ENCODE measurements around the gene IKZF2.
"Not testable (repeated sequence)": the region's sequence is repeated elsewhere in the genome, so short reads cannot be mapped to it uniquely, and the experiment has no call there.

IKZF2 gene

DNA sequence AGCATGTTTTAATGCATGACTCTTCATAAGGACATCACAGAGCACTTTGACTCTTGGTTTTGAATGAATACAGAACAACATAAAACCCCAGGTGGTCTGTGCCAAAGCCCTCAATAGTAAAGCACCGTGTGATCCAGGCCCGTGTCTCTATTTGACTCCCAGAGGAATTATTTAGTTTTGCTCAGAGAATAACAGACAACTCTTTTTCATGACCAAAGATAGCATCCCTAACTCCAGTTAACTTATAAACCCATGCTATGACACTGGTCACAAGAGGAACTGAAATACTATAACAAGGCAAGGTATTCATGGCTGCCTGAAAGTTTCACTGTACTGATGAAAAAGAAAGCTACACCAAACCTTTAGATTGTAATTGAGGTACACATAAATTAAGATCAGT is 128.4 kb downstream of the IKZF2 start:
- DNase-seq: no peak

DNA sequence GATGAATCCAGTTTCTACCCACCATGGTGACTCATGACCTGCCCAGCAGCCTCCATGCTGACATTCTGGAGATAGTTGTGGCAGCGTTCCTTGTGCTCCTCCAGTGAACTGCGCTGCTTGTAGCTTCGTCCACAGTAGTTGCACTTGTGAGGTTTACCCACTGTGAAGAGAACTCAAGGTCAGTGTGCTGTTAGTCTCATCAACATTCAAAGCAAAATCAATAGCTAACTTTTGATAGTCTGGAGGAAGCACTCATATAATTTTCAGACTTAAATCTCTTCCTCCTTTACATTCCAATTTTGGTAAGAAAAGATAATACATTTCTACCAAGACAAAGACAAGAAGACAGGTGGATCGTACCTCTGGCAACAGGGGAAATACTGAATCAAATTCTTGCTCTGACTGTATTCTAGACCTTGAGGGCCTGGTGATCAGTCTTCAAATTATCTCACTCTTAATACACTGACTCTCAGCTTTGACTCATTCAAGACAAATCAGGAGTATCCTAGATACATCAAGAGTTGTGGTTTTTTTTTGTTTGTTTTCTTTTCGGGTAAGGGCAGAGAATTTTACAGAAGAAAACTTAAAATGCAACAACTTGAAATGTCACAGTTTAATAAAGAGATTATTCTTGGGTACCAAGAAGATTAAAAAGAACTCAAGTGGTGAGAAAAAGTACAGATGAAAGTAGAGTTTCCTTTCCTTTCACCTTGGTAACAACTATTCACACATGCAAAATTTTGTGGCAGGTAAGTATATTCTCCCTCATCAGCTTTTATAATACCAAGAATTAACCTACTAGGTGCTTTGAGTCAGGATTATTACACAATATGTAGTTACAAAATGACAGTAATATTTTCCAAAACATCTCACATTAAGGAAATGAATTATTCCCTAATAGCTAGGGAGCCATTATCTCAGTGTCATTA is 129.2 kb downstream of the IKZF2 start:
- no peak for DNase-seq

DNA sequence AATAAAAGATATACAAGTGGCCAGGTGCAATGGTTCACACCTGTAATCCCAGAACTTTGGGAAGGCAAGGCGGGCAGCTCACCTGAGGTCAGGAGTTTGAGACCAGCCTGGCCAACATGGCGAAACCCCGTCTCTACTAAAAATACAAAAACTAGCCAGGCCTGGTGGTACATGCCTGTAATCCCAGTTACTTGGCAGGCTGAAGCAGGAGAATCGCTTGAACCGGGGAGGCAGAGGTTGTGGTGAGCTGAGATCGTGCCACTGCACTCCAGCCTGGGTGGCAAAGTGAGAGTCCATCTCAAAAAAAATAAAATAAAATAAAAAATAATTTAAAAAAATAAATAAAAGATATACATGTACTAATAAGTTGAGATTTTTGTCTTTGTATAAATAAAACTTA is 130.5 kb downstream of the IKZF2 start:
- not testable (repeated sequence) for DNase-seq

DNA sequence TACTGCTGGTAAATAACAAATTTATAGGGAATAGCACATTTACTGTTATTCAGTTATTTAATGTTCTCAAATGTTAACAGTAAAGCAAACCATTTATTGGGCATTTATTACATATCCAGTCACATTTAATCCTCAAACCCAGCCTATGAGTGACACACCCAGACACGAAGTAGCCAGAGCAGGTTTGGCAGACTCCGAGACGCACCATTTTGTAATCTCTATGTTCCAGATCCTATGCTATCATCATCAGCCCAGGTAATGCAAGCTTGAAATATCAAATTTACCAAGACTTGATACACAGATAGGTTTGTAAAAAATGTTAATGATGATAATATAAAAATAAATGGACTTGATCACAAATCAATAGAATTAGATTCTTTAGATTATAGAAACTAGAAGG is 131.1 kb downstream of the IKZF2 start:
- DNase-seq: no peak

DNA sequence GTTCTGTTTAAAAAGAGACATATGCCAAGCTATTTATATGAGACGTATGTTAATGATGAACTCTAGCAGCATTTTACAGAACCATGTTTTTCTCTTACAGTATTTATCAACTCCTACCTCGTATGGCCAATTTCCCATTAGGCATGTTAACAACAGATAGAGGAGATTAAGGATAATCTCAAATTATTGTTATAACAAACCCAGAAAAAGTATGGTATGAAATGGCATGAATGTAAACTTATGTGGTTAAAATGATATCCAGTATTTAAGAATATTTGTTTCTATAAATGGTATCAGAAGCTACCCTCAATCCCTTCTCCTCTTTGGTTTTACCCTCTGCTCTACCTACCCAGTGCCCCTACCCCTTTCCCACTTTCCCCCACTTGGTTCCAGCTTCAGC is 132.0 kb downstream of the IKZF2 start:
- no peak for DNase-seq

DNA sequence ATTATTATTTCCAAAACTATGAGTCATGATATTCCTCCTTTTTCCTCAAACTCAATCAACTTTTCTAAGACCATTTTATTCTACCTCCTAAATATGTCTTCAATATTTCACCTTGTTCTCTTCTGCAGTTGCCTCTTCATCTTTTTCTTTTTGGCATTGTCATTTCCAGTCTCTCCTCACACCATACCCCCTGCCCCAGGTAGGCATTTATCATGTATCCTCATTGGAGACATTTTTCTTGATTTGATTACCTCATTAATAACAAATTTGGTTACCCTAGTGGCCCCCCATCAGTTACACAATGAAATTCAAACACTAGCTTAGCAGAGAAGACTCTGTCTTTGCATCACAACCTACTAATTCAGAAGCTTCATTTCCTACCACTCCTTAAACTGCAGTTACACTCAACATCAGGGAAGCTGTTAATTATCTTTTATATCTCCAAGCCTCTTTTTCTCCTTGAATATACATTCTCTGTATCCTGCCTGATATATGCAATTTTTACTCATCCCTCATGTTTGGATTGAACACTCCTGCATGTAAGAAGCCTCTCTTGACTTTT is 133.0 kb downstream of the IKZF2 start:
- no peak for DNase-seq

DNA sequence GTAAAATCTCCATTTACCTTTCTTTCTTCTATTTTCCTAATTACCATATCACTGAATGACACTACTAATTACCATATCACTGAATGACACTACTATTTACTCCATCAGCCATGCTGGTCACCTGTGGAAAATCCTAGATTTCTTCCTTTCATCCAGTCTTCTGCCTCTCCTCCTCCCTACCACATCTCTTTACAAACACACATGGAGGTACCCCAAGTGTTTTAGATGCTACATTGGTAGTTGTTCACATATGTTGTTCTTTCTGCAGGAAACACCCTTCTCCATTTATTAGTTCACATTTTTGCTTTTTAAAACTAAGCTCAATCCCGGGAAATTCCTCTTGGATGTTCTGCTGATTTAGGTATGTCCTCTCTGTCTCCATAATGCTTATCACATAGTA is 134.0 kb downstream of the IKZF2 start:
- no peak for DNase-seq

DNA sequence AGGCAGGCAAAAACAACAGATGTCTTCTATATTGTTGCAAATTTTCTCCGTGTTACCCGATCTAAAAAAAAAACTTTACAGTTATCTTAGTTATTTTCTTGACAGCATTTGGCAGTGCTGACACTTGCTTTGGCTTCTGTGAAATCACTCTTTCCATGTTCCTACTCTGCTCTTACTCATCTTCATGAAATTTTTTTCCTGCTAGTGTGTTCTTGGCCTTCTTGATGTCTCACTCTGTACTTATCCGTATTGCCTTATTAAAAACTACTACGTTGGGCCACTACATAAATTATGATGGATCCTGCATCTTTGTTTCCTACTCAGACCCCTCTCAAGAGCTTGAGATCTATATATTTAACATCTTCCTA is 134.4 kb downstream of the IKZF2 start:
- no peak for DNase-seq

DNA sequence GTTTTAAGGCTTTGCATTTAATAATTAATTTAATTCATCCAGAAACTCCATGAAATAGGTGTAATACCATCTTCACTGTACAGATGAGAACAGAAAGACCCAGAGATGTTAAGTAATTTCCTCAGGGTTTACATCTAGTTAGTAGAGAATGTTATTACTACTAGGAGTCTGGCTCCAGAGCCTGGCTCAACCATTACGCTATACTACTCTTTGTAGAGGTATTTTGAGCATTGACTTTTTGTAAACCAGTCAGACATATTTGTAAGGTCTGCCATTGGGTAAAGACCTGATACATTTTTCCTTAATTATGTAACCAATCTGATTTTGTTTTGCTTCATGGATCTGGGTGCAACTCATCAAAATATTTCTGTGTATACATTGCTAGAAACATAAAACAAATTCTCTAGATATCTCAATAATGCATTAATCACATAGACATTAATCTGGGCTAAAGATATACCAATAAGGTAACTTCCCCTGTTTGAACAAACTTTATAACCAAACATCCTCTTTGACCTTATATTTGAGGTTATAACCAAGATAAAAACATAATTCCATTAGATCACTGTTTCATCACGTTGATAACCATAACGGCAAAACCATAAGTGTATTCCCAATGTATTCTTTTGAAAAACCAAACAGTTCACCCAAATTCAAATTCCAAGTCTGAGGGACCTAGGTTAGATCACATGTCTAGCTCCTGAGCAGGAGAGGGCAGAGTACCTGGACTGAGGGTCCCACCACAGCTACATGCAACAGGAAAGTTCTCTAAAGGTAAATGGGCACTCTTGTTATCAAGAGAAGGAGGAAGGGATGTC is 135.0 kb downstream of the IKZF2 start:
- DNase-seq: no peak

DNA sequence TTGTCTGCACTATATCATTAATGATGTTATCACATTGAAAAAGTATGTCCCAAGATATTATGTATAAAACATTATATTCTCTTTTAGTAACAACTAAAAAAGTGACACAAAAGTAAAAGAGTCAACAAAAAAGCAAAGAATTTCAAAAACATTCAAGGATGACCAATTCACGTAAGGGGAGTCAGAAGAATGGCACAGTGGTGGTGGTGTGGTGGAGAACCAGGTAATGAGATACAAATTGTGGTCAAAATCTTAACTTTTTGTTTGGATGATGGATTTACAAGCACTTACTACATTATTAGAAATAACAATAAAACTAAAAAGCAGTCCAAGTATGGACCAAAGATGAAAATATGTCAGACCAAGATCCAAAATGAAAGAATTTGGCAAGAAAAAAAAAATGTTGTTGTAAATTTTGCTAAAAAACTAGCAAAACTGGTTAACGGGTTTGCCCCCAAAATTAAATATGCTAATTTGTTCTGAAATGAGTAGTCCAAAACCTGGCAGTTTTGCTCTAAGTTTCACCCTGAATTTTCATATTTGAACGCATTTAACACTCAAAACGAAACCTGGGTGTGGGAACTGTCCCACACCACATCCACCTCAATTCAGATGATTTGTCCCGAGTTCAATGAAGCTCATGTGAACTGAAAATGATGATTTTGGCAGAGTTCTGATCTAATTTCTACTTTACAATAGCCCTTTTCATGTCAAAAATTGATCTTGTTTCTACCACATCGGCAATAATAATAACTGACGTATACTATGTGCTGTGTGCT is 135.8 kb downstream of the IKZF2 start:
- no peak for DNase-seq

DNA sequence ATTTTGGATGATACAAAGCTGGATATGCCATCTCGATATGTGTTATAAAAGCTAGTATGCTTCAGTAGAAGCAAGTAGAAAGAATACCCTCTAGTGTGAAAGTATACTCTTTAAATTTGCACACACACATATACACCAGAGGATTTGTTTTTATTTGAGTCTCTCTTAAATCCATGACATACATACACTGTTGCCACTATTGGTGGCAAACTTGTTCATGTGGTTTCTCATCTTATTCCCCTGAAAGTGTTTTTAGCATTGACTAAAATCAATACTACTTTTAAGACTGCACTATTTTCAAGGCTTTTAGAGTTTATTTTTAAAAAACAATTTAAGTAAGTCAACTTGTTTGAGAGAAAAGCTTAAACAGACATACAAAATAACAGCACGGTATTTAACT is 137.4 kb downstream of the IKZF2 start:
- no peak for DNase-seq

DNA sequence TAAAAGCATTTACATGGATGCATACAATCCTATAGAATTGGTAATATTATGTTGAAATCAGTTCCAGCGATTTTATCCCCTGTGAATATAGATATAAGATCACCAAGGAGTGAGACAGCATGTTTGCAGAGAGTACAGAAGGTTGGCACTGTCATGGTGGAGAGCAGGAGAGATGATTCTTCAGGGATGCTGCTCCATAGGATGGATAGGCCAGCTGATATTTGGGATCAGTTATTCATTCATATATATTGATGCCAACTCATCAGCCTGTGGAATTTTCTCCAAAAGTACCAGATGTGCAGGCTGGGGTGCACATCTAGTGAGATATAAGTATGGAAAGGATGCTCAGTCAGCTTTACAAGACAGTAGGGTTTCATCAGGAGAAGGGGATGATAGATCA is 139.9 kb downstream of the IKZF2 start:
- no peak for DNase-seq

DNA sequence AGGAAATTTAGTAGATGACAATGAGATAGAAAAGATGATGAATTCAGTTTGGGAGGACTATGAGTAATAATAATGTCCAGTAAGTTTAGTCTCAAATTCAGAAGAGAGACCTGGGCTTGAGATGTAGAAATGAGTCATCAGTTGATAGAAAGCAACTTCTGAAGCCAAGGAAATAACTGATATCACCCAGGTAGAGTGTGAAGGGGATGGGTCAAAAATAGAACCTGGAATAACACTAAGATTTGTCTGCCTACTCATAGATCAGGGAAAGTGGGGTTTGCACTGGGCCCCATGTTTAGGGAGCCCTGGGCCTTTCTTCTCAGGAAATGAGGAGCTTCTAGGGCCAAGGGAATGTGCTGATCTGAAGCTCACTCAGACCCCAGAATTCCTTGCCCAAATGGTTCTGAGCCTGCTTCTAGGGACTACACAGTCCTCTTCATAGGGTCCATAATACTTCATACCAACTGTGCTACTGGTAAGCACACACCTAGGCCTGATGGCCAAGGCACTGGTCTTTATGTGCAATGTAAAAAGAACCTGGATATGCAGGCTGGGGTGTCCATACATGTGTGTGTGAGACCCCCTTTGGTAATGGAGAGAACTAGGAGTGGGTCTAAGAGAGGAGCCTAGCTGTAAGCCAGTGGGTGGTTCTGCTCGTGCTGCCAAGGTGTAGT is 141.2 kb downstream of the IKZF2 start:
- no peak for DNase-seq

DNA sequence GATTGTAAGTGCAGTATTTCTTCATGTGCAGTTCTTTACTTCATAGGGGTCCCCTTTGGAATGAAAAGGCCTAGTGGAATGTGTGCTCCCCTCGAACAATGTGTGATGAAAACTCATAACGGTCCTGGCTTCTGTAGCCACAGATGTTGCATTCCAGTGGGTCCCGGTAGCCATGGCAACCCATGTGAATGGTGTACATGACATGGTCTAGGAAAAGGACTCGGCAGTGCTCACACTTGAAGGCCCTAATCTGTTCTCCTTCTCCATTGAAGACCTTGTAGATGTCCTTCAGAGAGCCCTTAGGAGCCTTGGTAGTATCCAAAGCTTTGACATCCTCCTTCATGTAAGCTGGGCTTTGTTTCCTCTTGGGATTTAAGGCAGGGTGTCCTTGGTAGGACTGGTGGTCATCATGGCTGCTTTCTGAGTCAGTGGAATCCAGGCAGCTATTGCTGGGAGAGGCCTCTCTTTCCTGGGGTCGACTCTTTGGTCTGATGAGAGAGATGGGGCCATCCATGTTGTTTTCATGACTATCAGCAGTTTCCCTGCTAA is 144.0 kb downstream of the IKZF2 start:
- DNase-seq: no peak

DNA sequence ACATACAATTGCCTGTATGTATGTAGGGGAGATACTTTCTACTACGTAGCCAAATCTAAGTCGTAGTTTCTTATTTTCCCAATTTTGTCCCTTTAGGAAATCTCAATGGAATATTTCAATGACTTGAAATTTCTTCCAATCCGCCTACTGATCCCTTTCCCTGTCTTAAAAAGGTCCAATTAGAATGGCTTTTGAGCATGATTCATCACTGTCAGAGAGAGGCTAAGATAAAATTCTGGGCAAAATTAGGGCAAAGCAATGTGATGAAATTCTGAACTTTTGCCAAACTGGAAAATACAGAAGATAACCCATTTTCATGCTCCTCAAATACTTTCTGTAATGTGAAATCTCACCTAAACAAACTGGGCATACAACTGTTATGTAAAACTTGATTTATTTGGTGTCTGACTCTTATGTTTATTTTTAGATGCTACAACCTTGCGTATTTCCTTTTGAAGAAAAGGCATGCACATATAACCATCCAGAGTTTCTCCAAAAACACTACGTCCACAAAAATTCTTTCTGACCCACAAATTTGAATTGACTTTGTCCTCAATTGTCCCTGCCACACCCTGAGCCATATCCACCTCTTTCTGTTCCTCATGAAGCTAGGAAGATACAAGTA is 147.1 kb downstream of the IKZF2 start:
- DNase-seq: no peak

DNA sequence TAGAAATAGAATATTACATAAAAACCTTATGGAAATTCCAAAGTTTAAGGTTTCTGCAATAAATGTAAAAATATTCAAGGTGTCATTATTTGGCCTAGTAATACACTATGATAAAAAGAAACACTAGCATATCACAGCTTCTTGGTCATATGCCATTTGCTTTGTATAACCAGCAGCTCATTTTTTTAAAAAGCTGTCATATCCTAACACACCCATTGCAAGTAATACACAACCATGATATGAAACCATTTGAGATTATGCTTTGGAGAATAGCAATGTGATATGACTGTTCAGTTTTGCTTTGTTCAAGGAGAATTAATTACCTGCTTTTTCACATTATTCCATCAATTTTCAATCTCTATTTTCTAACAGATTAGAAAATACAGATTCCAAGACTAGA is 149.0 kb downstream of the IKZF2 start:
- DNase-seq: no peak

DNA sequence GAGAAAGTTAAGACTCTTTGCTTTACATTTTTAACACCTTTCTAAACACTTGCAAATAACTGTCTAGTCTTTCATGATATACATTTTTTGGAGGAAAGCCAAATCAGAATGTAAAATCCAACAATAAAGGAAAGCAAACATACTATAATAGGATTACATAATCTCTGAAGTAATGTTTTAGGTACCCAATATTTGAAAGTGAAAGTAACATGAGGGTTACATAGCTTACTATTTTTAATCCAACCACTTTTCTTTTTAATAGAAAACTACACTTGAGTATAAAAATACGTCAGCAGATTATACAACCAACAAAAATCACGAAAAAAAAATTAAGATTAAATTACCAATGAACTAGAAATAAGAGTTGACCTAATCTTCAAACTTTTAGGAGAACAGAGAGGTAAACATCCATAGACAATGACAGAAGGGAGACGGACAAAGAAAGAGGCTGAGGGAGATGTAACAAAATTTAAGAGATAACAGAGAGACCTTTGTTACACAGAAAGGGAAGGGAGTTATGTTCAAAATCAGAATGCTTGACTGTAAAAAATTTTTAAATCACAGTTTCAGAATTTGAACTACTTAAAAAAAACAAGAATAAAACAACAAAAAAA is 150.0 kb downstream of the IKZF2 start:
- DNase-seq: no peak

DNA sequence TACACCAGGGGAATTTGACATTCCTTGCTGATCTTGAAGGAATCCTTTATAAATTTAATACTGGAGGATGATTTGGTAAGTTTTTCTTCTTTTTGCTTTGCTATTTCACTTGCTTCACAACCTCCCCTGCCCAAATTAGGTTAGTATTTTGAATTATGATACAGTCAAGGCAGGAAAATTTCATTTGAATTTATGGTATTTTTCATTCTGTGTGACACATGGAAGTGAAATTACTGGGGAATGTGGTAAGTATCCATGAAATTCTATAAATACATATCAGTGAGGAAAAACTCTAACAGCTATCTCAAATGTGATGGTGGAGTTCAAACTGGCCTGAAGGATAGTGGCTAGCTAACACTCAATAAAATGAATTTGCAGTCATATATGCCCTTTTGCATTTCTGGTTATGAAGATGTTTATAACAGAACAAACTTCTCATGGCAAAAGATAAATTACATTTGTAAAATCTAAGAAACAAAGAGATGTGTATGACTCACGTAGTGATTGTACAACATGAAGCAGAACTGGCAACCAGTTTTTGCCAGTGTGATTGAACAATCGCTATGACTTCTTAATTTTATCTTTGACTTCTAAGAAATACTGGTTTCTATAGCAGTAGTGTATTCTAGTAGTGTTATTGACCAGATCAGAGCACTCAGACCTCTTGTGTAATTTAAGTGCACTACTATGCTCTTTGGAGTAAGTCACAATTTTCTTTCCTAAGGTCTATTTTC is 152.6 kb downstream of the IKZF2 start:
- DNase-seq: no peak

DNA sequence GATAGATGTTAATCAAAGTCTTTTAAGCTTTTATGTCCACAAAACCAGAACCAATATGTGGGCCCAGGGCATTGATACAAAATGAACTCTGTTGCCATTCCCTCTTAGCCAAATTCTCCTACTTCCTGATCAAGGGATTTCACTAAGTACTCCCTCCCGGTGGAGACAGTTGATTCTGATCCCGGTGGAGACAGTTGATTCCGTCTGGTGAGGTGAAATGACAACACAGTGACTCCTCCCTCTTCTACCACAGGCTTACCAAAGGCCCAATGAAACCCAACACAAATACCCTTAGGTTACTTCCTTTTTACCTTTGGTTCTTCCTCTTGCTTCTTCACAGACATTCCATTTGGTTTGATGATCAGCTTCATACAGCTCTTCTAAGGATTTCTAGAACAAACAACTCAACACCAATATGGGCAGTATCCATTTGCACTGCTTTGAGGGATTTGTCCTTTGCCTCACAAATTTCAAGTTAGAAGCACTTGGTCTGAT is 153.8 kb downstream of the IKZF2 start:
- DNase-seq: no peak

DNA sequence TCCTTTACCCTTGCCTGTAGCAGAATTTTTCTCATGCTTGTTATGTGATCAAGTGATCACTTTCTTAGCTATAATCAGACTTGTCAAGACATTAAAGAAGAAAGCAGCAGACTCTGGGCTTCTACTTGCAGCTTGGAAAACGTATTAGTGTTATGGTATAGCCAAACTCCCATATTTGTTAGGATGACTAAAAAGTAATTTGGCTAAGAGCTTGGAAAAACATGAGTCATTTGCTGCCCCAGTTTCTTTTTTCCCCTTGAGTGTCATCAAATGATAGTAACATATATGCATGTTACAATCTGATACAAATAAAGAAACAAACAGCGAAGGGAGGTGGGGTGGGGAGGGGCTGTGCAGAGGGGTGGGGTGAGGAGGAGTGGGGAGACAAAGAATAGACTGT is 155.5 kb downstream of the IKZF2 start:
- no peak for DNase-seq
